HepG2 (cell line): ENCODE results near the gene PRSS53. TPM values are rescaled to one million over a fixed set of nuclear protein-coding genes. Genes with fewer than 3 reads are reported as not detected.

Experiments used
- BCL3 ChIP-seq: sonication (generic); formaldehyde crosslinking; IDR thresholded peaks from 2 replicates; pipeline ENCODE4 v1.5.1; 2020; ENCODE audit warnings: mild to moderate bottlenecking, missing genetic modification reagents, moderate library complexity
- CHD2 ChIP-seq: IDR thresholded peaks from 2 replicates; pipeline ENCODE4 v1.6.1; 2011; ENCODE audit warnings: low read depth, low read length, improper control_type of control experiment
- E2F1 ChIP-seq: sonication (generic); formaldehyde crosslinking; IDR thresholded peaks from 2 replicates; pipeline ENCODE4 v1.5.0; 2020; ENCODE audit warnings: missing genetic modification reagents
- ELF4 ChIP-seq: sonication (generic); formaldehyde crosslinking; IDR thresholded peaks from 2 replicates; pipeline ENCODE4 v1.5.0; 2020; ENCODE audit warnings: missing genetic modification reagents, mild to moderate bottlenecking, moderate library complexity, borderline replicate concordance
- GFI1 ChIP-seq: sonication (generic); formaldehyde crosslinking; IDR thresholded peaks from 2 replicates; pipeline ENCODE4 v1.5.0; 2020; ENCODE audit warnings: missing genetic modification reagents, mild to moderate bottlenecking, borderline replicate concordance
- MIER2 ChIP-seq: IDR thresholded peaks from 2 replicates; pipeline ENCODE4 v1.6.1; 2016; ENCODE audit warnings: missing biosample characterization, missing genetic modification reagents
- MLLT10 ChIP-seq: sonication (generic); formaldehyde crosslinking; IDR thresholded peaks from 2 replicates; pipeline ENCODE4 v1.4.0; 2020; ENCODE audit warnings: missing genetic modification reagents
- PHF5A ChIP-seq: IDR thresholded peaks from one replicate; pipeline ENCODE4 v1.6.1; 2018; ENCODE audit warnings: low read depth, missing genetic modification reagents; ENCODE audit not compliant: unreplicated experiment
- RNF2 ChIP-seq: fragments of 450-650 bp; conservative IDR thresholded peaks from 2 replicates; pipeline ENCODE4 v1.6.1; 2016; ENCODE audit warnings: low read depth
- SMAD3 ChIP-seq: sonication (generic); formaldehyde crosslinking; IDR thresholded peaks from 2 replicates; pipeline ENCODE4 v1.4.0; 2020; ENCODE audit warnings: missing genetic modification reagents
- SOX6 ChIP-seq, 2 experiments: fragments of 450-650 bp in 1 of 2; sonication (generic) in 1 of 2; formaldehyde crosslinking in 1 of 2; IDR thresholded peaks; 2 replicates each; pipeline versions ENCODE4 v1.4.0 to v1.6.1; 2017 to 2020; ENCODE audit warnings: antibody characterized with exemption in 1 of 2, mild to moderate bottlenecking in 1 of 2, missing genetic modification reagents in 1 of 2
- SSRP1 ChIP-seq: IDR thresholded peaks from 2 replicates; pipeline ENCODE4 v1.6.1; 2016; ENCODE audit warnings: control low read depth
- TERF1 ChIP-seq: sonication (generic); formaldehyde crosslinking; IDR thresholded peaks from 2 replicates; pipeline ENCODE4 v1.8.0; 2022; ENCODE audit warnings: mild to moderate bottlenecking, missing genetic modification reagents, moderate library complexity
- TRIM24 ChIP-seq: sonication (generic); formaldehyde crosslinking; IDR thresholded peaks from 2 replicates; pipeline ENCODE4 v1.8.0; 2022; ENCODE audit warnings: mild to moderate bottlenecking, missing genetic modification reagents
- ZC3H13 ChIP-seq: sonication (generic); formaldehyde crosslinking; IDR thresholded peaks from 2 replicates; pipeline ENCODE4 v1.8.1; 2023; ENCODE audit warnings: mild to moderate bottlenecking, missing genetic modification reagents, moderate library complexity
- ZNF24 ChIP-seq: fragments of 450-650 bp; IDR thresholded peaks from 2 replicates; pipeline ENCODE4 v1.6.1; 2017; ENCODE audit warnings: antibody characterized with exemption, mild to moderate bottlenecking
- ZNF280D ChIP-seq: sonication (generic); formaldehyde crosslinking; IDR thresholded peaks from 2 replicates; pipeline ENCODE4 v1.5.1; 2020; ENCODE audit warnings: mild to moderate bottlenecking, missing genetic modification reagents
- ZNF34 ChIP-seq: sonication (generic); formaldehyde crosslinking; IDR thresholded peaks from 2 replicates; pipeline ENCODE4 v1.4.0; 2020; ENCODE audit warnings: mild to moderate bottlenecking, missing genetic modification reagents, borderline replicate concordance
- ZNF629 ChIP-seq: sonication (generic); formaldehyde crosslinking; conservative IDR thresholded peaks from 2 replicates; pipeline ENCODE4 v1.5.0; 2020; ENCODE audit warnings: missing genetic modification reagents
- polyA plus RNA-seq, 8 experiments: library from polyadenylated mRNA; depleted of rRNA in 3 of 8; stranded (reverse) in 7 of 8; unstranded in 1 of 8; fragments of >200 nt; fragmentation: Illumina TruSeq in 4 of 8; extraction: Trizol in 4 of 8; gene quantifications; 2 replicates each; pipeline versions ENCODE4 v1.2.1 to v1.2.3, GENCODE V29; 2011 to 2016; ENCODE audit warnings: low read depth in 4 of 8, missing spikeins in 1 of 8, mixed read lengths in 1 of 8; ENCODE audit not compliant: insufficient read depth in 1 of 8
- total RNA-seq, 5 experiments: library from RNA; depleted of rRNA; stranded (reverse); fragments of >200 nt; fragmentation: Illumina TruSeq; extraction: Trizol; gene quantifications; 2 replicates each; pipeline ENCODE4 v1.2.3, GENCODE V29; 2016; ENCODE audit warnings: low read depth in 1 of 5
- TF ChIP-seq, protein P1 (sequence below): sonication (generic); formaldehyde crosslinking; IDR thresholded peaks from 2 replicates; pipeline ENCODE4 v1.4.0; 2020; ENCODE audit warnings: missing genetic modification reagents, borderline replicate concordance

The PRSS53 gene
- total and polyA plus RNA-seq, 2 of the 13 experiments (the other 11 are each of a cell fraction or from before 2014, with no cell fraction given) = 2.2 to 7.4 TPM

DNA sequence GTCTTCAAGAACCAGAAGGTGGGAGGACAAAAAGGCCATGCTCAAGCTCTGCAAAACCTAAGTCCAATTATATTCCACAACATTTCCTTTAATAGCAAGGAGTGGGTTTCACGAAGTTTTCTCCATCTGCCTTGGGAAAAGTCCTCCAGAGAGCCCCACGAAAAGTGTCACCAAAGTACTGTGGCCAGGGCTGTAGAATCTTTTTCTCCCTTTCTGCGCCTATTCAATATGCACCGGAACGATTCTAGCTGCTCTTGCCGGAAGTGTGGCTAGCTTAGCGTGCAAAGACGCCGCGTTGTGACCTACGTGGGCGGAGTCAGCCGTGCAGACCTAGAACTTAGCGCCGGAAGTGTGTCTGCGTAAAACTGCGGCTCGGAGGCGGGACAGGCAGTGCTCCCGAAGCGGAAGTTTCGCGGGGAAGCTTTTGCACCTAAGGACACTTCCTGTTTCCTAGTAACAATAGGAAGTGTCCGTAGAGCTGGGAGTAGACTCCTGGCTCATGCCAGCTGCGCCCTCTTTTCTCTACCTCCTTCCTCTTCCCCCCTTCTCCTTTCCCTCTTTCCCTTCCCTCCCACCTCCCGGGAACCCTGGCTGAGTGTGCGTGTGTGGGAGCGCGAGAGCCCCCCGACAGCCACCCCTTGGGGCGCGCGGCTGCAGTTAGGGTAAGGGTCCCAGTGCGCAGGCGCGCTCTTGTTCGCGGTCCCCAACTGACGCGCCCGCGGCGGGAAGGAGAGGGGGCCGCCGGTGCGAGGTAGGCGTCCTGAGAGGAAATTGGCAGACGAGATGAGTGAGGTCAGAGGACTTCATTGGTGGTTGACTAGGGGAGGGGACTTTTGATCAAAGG lies 14.6 kb downstream of the PRSS53 start, which contains the start of the genes ZNF646 and ZNF668 (continued):
- TF ChIP-seq TERF1 (CRISPR knock-in tag) (0 out of 2 replicates have a peak, but pooled peaks have one; percentile 22), MIER2 (CRISPR knock-in tag) (no peak; the same call in 1 of the 2 replicates), ZNF34 (CRISPR knock-in tag) (0 out of 2 replicates have a peak, but pooled peaks have one; percentile 95), E2F1 (peak; percentile 94), MLLT10 (no peak), ZC3H13 (CRISPR knock-in tag) (peak; percentile 95), SSRP1 (CRISPR knock-in tag) (no peak), TRIM24 (no peak), ELF4 (CRISPR knock-in tag) (peak; percentile 90; the same call in 1 of the 2 replicates), ZNF24 (peak; percentile 63; the same call in 1 of the 2 replicates), PHF5A (CRISPR knock-in tag) (peak; percentile 82), BCL3 (CRISPR knock-in tag) (peak; percentile 91), SOX6 (IDR thresholded peaks at IDR 0.05) (no peak), SOX6 (CRISPR knock-in tag; IDR thresholded peaks at IDR 0.05) (peak; percentile 78), SMAD3 (CRISPR knock-in tag) (peak; percentile 71), ZNF629 (CRISPR knock-in tag) (peak; percentile 4; the same call in 1 of the 2 replicates), GFI1 (CRISPR knock-in tag) (peak; percentile 12; the same call in 1 of the 2 replicates), CHD2 (no peak), RNF2 (no peak), ZNF280D (CRISPR knock-in tag) (peak; percentile 46; the same call in 1 of the 2 replicates)
- TF ChIP-seq, protein P1, sequence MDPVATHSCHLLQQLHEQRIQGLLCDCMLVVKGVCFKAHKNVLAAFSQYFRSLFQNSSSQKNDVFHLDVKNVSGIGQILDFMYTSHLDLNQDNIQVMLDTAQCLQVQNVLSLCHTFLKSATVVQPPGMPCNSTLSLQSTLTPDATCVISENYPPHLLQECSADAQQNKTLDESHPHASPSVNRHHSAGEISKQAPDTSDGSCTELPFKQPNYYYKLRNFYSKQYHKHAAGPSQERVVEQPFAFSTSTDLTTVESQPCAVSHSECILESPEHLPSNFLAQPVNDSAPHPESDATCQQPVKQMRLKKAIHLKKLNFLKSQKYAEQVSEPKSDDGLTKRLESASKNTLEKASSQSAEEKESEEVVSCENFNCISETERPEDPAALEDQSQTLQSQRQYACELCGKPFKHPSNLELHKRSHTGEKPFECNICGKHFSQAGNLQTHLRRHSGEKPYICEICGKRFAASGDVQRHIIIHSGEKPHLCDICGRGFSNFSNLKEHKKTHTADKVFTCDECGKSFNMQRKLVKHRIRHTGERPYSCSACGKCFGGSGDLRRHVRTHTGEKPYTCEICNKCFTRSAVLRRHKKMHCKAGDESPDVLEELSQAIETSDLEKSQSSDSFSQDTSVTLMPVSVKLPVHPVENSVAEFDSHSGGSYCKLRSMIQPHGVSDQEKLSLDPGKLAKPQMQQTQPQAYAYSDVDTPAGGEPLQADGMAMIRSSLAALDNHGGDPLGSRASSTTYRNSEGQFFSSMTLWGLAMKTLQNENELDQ (CRISPR knock-in tag) = no peak
